NK-92 (cell line): ENCODE data around the gene ZNF143.
"Not testable (repeated sequence)": the region's sequence is repeated elsewhere in the genome, so short reads cannot be mapped to it uniquely, and the experiment has no call there.

Experiments used
- DNase-seq: peaks from one replicate; lab custom pipeline; 2025; ENCODE audit not compliant: unreplicated experiment; lab: John Stamatoyannopoulos, UW

The ZNF143 gene

GRCh38 chr11:9495803-9496514 is 35.1 kb downstream of the ZNF143 start:
- DNase-seq: no peak

DNA sequence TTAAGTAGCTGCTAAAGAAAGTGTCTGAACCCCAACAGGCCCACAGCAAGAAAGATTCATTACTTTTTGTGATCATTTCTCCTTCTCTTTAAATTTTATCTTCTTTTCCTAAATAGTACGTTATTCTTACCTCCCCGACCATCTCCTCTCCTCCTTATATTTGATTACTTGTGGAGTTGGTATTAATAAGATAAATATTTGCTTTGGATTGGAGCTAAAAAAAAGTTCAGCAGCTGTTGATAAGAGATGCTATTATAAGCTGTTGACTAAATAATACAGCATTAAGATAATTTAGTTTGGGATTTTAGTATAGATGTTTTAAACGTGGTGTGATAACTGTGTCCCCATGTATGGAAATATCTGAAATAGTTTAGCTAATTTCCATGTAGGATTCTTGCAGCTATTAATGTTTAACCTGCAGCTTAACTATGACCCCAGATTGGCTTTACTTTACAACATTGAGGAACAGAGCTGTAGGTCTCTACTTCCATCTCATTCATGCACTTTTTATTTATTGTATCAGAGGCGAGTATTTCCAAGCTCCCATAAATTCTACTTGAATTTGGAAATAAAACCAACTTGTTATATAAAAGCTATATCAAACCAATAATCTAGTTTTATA is 37.8 kb downstream of the ZNF143 start:
- no peak for DNase-seq

DNA sequence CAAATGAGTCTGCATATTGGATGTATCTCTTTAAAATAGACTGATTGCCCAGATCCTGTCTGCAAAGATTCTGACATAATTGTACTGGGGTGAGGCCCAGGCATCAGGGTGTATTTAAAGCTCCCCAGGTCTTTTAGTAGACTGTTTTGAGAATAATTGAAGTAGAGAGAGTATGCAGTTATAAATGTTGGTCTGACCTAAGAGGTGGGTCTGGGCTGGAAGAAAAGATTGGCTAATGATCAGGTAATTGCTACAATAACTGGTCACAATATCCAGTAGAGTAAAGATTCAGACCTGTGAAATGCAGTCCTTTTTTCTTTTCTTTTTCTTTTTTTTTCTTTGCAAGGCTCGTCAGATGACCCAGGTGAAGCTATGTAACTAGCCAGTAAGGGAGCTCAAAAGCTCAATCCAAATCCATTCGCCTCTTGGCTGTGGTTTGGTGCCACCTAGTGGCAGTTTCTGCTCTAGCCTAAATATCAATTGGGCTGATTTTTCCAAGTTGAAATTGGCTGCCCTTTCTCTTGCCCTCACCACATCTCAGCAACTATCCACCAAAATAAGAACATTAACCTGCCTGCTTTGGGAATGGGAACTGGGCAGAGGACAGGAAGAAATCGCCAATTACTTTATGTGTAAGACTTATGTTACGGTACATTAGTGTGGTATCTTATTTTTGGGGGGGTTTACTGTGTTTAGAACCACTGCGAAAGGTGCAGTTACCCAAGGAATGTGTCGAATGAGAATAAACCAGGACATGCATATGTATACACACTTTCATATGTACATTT is 45.9 kb downstream of the ZNF143 start:
- DNase-seq: no peak

GRCh38 chr11:9507277-9507580 is 46.4 kb downstream of the ZNF143 start:
- no peak for DNase-seq

- no peak for DNase-seq
Measured at GRCh38 chr11:9509041-9509440, 48.2 kb downstream of the ZNF143 start.

- no peak for DNase-seq
Measured at GRCh38 chr11:9512370-9513019, 51.7 kb downstream of the ZNF143 start.

DNA sequence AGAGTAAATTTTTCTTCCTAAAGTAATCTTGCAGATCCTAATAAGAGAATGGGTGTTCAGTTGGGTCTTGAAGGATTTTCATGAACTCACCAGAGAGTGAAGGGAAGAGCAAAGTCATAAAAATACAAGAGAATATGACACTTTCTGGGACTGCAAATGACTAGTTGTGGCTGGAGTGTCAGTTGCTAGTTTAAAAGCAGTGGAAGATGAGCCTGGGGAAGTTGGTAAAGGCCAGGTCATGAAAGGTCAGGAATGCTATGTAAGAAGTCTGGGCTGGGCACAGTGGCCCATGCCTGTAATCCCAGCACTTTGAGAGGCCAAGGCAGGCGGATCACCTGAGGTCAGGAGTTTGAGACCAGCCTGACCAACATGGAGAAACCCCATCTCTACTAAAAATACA is 53.8 kb downstream of the ZNF143 start:
- not testable (repeated sequence) for DNase-seq

DNA sequence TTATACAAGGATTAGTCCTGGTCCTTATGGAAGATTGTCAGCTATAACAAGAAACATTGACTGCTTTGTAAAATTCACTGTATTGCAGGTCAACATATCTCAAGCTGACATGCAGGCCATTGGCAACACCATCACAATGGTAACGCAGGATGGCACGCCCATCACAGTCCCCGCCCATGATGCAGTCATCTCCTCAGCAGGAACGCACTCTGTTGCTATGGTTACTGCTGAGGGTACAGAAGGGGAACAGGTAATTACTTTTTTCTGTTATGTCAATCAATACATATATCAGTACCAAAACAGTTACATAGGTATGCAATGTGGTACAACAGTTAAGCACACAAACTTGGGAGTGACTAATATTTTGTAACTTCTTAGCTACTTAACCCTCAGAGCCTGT is 55.3 kb downstream of the ZNF143 start:
- DNase-seq: no peak

DNA sequence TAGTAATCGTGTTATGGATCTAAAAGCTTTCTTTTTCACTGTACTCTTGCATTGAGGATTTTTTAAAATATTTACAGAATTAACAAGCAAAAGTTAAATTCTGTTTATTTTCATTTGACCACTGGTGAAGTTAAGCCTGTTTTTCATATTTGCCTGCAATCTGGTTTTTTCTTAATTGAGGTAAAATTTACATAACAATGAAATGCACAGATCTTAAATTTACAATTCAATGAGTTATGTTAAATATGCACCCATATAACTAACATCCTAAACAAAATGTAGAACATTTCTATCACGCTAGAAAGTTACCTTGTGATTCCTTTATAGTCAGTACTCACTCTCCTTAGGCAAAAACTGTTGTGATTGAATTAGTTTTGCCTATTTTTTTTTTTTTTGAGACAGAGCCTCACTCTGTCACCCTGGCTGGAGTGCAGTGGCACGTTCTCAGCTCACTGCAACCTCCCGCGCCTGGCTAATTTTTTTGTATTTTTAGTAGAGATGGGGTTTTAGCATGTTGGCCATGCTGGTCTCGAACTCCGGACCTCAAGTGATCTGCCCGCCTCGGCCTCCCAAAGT is 58.1 kb downstream of the ZNF143 start:
- DNase-seq: no peak

DNA sequence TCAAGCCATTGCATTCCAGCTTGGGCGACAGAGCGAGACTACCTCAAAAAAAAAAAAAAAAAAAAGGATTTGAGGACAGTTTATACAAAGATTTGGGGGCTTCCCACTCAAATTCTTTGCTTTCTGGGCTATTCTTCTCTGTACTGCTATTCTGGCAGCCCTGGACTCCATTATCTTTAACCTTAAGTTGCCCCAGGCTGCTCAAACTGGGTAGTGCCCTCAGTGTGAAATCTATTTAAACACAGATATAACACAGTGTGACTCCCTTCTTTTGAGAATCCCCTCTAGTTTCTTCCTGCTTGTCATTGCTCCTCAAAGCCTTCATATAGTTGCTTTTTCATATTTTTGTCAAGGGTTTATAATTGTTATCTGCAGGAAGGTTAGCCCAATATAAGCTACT is 63.2 kb downstream of the ZNF143 start:
- no peak for DNase-seq

DNA sequence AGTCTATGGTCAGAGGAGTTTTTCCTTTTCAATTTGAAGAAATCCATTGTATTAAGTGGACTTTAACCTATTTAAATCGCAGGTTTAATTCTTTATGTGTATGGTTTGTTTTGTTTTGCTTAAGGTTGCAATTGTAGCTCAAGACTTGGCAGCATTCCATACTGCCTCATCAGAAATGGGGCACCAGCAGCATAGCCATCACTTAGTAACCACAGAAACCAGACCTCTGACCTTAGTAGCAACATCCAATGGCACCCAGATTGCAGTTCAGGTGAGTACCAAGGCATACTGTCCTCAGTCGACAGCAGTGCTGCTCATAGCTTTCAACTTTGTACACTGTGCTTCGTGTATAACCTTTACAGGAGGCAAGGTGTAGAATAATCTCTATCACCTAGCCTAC is 64.3 kb downstream of the ZNF143 start:
- DNase-seq: no peak

DNA sequence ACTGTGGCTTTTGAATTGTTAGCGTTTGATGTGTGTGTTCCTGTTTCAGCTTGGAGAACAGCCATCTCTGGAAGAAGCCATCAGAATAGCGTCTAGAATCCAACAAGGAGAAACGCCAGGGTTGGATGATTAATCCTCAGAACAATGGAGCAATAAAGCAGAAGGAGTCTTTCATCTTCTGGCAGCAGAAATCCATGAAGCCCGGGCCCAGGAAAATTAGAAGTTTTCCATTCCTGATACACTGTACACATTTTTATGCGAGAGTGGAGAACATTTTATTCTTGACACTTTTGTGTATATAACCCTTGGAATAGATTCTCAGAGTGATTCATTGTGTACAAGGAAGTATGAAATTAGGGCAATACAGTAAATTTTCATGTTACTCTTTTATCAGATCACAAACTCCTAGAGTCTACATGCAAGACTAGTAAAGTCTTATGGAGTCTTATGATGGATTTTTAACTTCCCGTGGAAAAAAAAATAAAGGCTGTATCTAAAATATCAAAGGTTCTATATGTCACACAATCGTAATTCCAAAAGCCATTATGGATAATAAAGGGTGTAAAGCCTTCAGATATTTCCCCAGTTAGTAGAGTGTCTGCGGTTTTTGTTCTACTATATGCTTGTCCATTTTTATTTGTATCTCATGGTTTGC is 66.8 kb downstream of the ZNF143 start:
- no peak for DNase-seq

- no peak for DNase-seq
Measured at GRCh38 chr11:9528136-9528501, 67.3 kb downstream of the ZNF143 start.

DNA sequence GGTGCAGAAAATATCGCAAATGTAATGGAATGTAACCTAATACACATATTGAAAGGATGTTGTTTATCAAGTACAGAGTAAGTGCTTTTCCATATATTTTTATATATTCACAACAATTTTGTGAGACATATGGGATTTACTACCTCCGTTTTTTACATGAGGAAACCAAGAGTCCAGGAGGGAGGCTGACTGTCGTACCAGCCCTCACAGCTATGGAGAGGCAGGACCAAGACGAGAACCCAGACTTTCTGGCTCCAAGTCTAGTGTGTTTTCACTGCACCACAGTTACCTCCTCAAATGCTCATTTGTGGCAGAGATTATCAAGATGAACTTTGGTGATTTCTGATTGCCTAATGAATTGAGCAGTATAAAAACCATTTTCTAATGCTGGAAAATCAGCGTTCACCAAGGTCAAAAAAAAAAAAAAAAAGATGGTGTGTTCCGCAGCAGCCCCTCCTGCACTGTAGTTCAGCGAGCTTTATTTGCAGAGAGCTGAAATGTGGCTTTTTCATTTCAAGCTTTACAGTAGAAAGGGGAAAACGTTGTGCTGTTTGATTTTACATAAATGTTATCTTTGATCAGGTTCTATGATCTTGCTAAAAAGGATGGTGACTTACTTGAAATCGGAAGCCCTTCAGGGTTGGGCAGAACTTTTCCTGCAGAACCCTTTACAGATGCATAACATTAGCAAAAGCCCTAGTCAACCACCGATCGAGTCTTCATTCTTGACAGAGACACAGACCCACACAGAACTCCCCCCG is 67.9 kb downstream of the ZNF143 start:
- no peak for DNase-seq

DNA sequence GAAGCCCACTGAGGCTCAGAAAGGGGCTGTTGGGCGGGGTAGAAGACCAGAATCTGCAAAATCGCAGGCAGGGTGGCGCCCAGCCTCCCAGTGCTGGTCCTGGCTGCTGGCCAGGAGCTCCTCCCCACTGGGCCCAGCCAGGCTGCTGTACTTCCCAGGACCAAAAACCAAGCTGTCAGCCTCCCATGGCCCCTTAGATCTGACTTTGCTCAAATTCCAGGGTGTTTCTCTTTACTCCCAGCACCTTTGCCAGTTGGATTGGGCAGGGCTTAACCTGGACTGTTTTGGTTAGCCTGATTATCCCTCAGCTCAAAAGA is 68.5 kb downstream of the ZNF143 start:
- no peak for DNase-seq

DNA sequence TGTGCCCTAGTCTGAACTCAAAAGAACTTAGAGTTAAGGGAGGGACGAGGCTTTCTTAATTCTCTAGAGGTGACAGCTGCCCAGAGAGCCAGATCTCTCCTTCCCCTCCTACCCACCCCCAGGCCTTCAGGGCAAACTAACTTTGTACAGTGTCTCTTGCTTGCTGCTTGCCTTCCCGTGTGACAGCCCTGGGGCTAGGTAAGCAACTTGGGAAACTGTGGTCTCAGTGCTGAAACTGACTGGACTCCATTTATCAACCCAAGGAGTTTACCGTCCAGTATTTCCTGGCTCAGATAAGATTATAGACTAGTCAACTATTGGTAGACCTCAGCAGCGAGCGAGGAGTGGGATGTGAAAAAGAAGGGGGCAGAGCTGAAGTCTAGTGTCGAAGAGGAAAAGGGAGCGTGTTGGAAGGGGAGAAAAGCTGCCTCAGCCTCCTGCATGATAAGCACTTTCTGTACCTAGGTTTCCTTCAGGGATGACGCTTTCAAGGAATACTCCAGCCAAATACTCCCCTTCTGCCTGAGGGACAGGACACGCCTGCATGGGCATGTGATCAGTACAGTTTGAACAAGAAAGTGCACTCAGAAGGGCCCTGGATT is 69.3 kb downstream of the ZNF143 start:
- no peak for DNase-seq

- DNase-seq: no peak
Measured at GRCh38 chr11:9530901-9531625, 70.3 kb downstream of the ZNF143 start.

DNA sequence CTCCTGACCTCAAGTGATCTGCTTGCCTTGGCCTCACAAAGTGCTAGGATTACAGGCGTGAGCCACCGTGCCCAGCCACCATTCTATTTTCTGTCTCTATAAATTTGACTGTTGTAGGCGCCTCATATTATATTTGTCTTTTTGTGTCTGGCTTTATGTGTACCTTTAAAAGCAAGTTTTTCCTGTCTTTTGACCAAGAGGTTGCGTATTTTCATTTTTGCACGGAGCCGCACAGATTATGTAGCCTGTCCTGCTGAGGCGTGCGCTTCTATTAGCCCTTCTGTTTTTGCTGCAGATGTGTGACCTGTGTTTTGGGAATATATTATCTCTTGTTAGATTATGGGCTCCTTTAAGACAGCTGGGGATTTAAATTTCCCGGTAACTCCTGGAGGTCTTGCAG is 72.2 kb downstream of the ZNF143 start:
- DNase-seq: no peak

- no peak for DNase-seq
Measured at GRCh38 chr11:9533736-9534473, 73.1 kb downstream of the ZNF143 start.
